H9 (cell line): ENCODE data around the gene G6PC2. TPM values are rescaled to one million over a fixed set of nuclear protein-coding genes. Genes with fewer than 3 reads are reported as not detected.

Experiments used
- DNase-seq: peaks from one replicate; pipeline ENCODE4 v3.0.0-alpha.2; 2017
- H2AFZ ChIP-seq: one replicate; pipeline ENCODE4 v1.6.1; 2013; ENCODE audit warnings: mild to moderate bottlenecking, low read length, control low read depth, moderate library complexity
- H2AK5ac ChIP-seq: 2 replicates; pipeline ENCODE4 v1.6.1; 2013; ENCODE audit warnings: low read length, control low read depth, mixed read lengths; ENCODE audit not compliant: insufficient read length
- H2BK120ac ChIP-seq: one replicate; pipeline ENCODE4 v1.6.1; 2013; ENCODE audit warnings: low read depth, mild to moderate bottlenecking, low read length, control low read depth, inconsistent platforms; ENCODE audit not compliant: poor library complexity, severe bottlenecking
- H2BK12ac ChIP-seq: 2 replicates; pipeline ENCODE4 v1.6.1; 2013; ENCODE audit warnings: low read length, control low read depth, mixed read lengths, low read depth; ENCODE audit not compliant: insufficient read length
- H2BK15ac ChIP-seq: 2 replicates; pipeline ENCODE4 v1.6.1; 2013; ENCODE audit warnings: low read depth, low read length, control low read depth
- H2BK20ac ChIP-seq: one replicate; pipeline ENCODE4 v1.6.1; 2013; ENCODE audit warnings: low read depth, mild to moderate bottlenecking, low read length, control low read depth, inconsistent platforms; ENCODE audit not compliant: poor library complexity, severe bottlenecking
- H2BK5ac ChIP-seq: 2 replicates; pipeline ENCODE4 v1.6.1; 2013; ENCODE audit warnings: low read length, control low read depth, mixed read lengths; ENCODE audit not compliant: insufficient read length
- H3K14ac ChIP-seq: 2 replicates; pipeline ENCODE4 v1.6.1; 2013; ENCODE audit warnings: low read length, control low read depth; ENCODE audit not compliant: insufficient read depth
- H3K18ac ChIP-seq: 2 replicates; pipeline ENCODE4 v1.6.1; 2013; ENCODE audit warnings: low read depth, mild to moderate bottlenecking, mixed read lengths, low read length, control low read depth; ENCODE audit not compliant: insufficient read length
- H3K23ac ChIP-seq: 2 replicates; pipeline ENCODE4 v1.6.1; 2013; ENCODE audit warnings: low read length, control low read depth, mixed read lengths, low read depth; ENCODE audit not compliant: insufficient read length
- H3K23me2 ChIP-seq: 2 replicates; pipeline ENCODE4 v1.6.1; 2013; ENCODE audit warnings: low read depth, mild to moderate bottlenecking, mixed read lengths, low read length, control low read depth; ENCODE audit not compliant: insufficient read length, poor library complexity, severe bottlenecking
- H3K27ac ChIP-seq: 2 replicates; pipeline ENCODE4 v1.5.1; 2013; ENCODE audit warnings: low read length, control low read depth, mixed read lengths, low read depth; ENCODE audit not compliant: insufficient read length
- H3K27me3 ChIP-seq: 2 replicates; pipeline ENCODE4 v1.6.1; 2013; ENCODE audit warnings: low read length, control low read depth, inconsistent platforms; ENCODE audit not compliant: insufficient read depth
- H3K4ac ChIP-seq: 2 replicates; pipeline ENCODE4 v1.6.1; 2013; ENCODE audit warnings: low read depth, mild to moderate bottlenecking, control low read depth, inconsistent platforms, low read length, moderate library complexity
- H3K4me1 ChIP-seq: 2 replicates; pipeline ENCODE4 v1.6.1; 2013; ENCODE audit warnings: low read length, control low read depth, inconsistent platforms; ENCODE audit not compliant: insufficient read depth
- H3K4me2 ChIP-seq: 2 replicates; pipeline ENCODE4 v1.6.1; 2013; ENCODE audit warnings: low read length, control low read depth, mixed read lengths; ENCODE audit not compliant: insufficient read length, insufficient read depth
- H3K56ac ChIP-seq: 2 replicates; pipeline ENCODE4 v1.6.1; 2013; ENCODE audit warnings: low read depth, mild to moderate bottlenecking, mixed read lengths, low read length, control low read depth; ENCODE audit not compliant: insufficient read length
- H3K79me1 ChIP-seq: 2 replicates; pipeline ENCODE4 v1.6.1; 2013; ENCODE audit warnings: low read depth, mild to moderate bottlenecking, moderate library complexity, low read length, control low read depth, inconsistent platforms; ENCODE audit not compliant: insufficient read depth, poor library complexity, severe bottlenecking
- H3K79me2 ChIP-seq: 2 replicates; pipeline ENCODE4 v1.6.1; 2013; ENCODE audit warnings: low read length, control low read depth, inconsistent platforms; ENCODE audit not compliant: insufficient read depth
- H3K9ac ChIP-seq: 2 replicates; pipeline ENCODE4 v1.6.1; 2013; ENCODE audit warnings: low read length, control low read depth, mixed read lengths; ENCODE audit not compliant: insufficient read length; ENCODE audit errors: extremely low read depth
- H3K9me3 ChIP-seq: one replicate; pipeline ENCODE4 v1.6.1; 2013; ENCODE audit warnings: low read depth, low read length, inconsistent platforms; ENCODE audit not compliant: control insufficient read depth
- H3T11ph ChIP-seq: one replicate; pipeline ENCODE4 v1.6.1; 2013; ENCODE audit warnings: mild to moderate bottlenecking, low read length, control low read depth, inconsistent platforms
- H4K20me1 ChIP-seq: one replicate; pipeline ENCODE4 v1.6.1; 2013; ENCODE audit not compliant: control insufficient read depth, insufficient read length, insufficient read depth
- H4K5ac ChIP-seq: 2 replicates; pipeline ENCODE4 v1.6.1; 2013; ENCODE audit warnings: low read depth, mild to moderate bottlenecking, mixed read lengths, low read length, control low read depth; ENCODE audit not compliant: insufficient read length
- H4K8ac ChIP-seq: replicated peaks from 2 replicates; pipeline ENCODE4 v1.6.1; 2013; ENCODE audit warnings: low read length, control low read depth, mixed read lengths, low read depth; ENCODE audit not compliant: insufficient read length
- H4K91ac ChIP-seq: 2 replicates; pipeline ENCODE4 v1.6.1; 2013; ENCODE audit warnings: low read depth, mild to moderate bottlenecking, moderate library complexity, mixed read lengths, low read length, control low read depth; ENCODE audit not compliant: insufficient read length
- H3K27ac Mint-ChIP-seq, 3 experiments: 2 replicates in 2 of 3; 3 replicates in 1 of 3; pipeline ENCODE4 v1.8.0; 2020 to 2021; ENCODE audit warnings: mixed read lengths in 3 of 3, mild to moderate bottlenecking in 1 of 3, moderate library complexity in 1 of 3
- H3K27me3 Mint-ChIP-seq: 2 replicates; pipeline ENCODE4 v1.8.0; 2021; ENCODE audit warnings: low read depth, mild to moderate bottlenecking, moderate library complexity, mixed read lengths
- H3K36me3 Mint-ChIP-seq, 3 experiments: 2 replicates in 2 of 3; 3 replicates in 1 of 3; pipeline ENCODE4 v1.8.0; 2020 to 2021; ENCODE audit warnings: low read depth in 3 of 3, mixed read lengths in 3 of 3; ENCODE audit not compliant: insufficient read depth in 1 of 3
- H3K4me1 Mint-ChIP-seq, 2 experiments: 2 replicates each; pipeline ENCODE4 v1.8.0; 2020; ENCODE audit warnings: mixed read lengths in 2 of 2
- H3K4me3 Mint-ChIP-seq, 2 experiments: 2 replicates in 1 of 2; 3 replicates in 1 of 2; pipeline ENCODE4 v1.8.0; 2020 to 2021; ENCODE audit warnings: mild to moderate bottlenecking in 2 of 2, mixed read lengths in 2 of 2, moderate library complexity in 1 of 2
- H3K9me3 Mint-ChIP-seq, 2 experiments: 2 replicates in 1 of 2; 3 replicates in 1 of 2; pipeline ENCODE4 v1.8.0; 2020; ENCODE audit warnings: mild to moderate bottlenecking in 2 of 2, mixed read lengths in 2 of 2, moderate library complexity in 1 of 2
- CTCF ChIP-seq: fragments of 200-600 bp; sonication (generic); conservative IDR thresholded peaks from 3 replicates; pipeline ENCODE4 v1.8.0; 2021; ENCODE audit warnings: antibody characterized with exemption, mild to moderate bottlenecking
- WGBS: extraction: QIAGEN DNeasy Blood & Tissue Kit; methylation state at CpG from one replicate; pipeline ENCODE4 v1.1.7; 2013; ENCODE audit warnings: missing lambda C conversion rate, low lambda C conversion rate, mixed read lengths; ENCODE audit not compliant: insufficient read length; ENCODE audit errors: extremely low coverage; 5-methylcytosine and 5-hydroxymethylcytosine counted together
- total RNA-seq: library from RNA; stranded (reverse); gene quantifications from 2 replicates; pipeline ENCODE4 v1.2.1, GENCODE V29; 2021

G6PC2 gene
- total RNA-seq, 1 experiment from 2014 or later: not detected

GRCh38 chr2:168897449-168897848 is 3.6 kb upstream of the G6PC2 start:
- no peak overlapping the region for H3K56ac ChIP-seq
- Mint-ChIP-seq H3K27ac (no peak overlapping the region), H3K27me3 (no peaks in the 10 kb centered on the region), H3K36me3 (no peaks in the 10 kb centered on the region), H3K9me3 (no peaks in the 10 kb centered on the region), H3K4me1 (peaks cover 8% of the 10 kb centered on the region in 2 experiments), H3K4me3 (no peak overlapping the region)
- no peak overlapping the region for H3K9ac ChIP-seq
- H2AFZ ChIP-seq: no peak overlapping the region
- no peak overlapping the region for H2AK5ac ChIP-seq
- H4K20me1 ChIP-seq: no peaks in the 10 kb centered on the region
- no peak overlapping the region for H3K14ac ChIP-seq
- no peak overlapping the region for H3K4me2 ChIP-seq
- DNase-seq: no peak
- no peak overlapping the region for H4K8ac ChIP-seq
- H3K4ac ChIP-seq: no peak overlapping the region
- H2BK120ac ChIP-seq: no peak overlapping the region
- H2BK12ac ChIP-seq: no peak overlapping the region
- H3K79me1 ChIP-seq: no peaks in the 10 kb centered on the region
- no peak overlapping the region for H2BK20ac ChIP-seq
- WGBS: no CpG with 5 or more reads among the region's 1 CpG
- H4K91ac ChIP-seq: no peak overlapping the region
- H3K4me1 ChIP-seq: no peaks in the 10 kb centered on the region
- H3K27me3 ChIP-seq: no peaks in the 10 kb centered on the region; the same call in 1 of the 2 replicates
- H3K27ac ChIP-seq: no peak overlapping the region
- no peak overlapping the region for H2BK5ac ChIP-seq
- H3K9me3 ChIP-seq: no peaks in the 10 kb centered on the region
- no peaks in the 10 kb centered on the region for H3K23me2 ChIP-seq
- no peak overlapping the region for H4K5ac ChIP-seq
- no peak overlapping the region for H3K18ac ChIP-seq
- H3T11ph ChIP-seq: no peak overlapping the region
- H3K79me2 ChIP-seq: no peaks in the 10 kb centered on the region
- no peak overlapping the region for H3K23ac ChIP-seq
- no peak for TF ChIP-seq CTCF
- no peak overlapping the region for H2BK15ac ChIP-seq
